HEK293 (cell line): ENCODE data around the gene GHRHR.

Experiments
- CTCF ChIP-seq: fragments of 450-650 bp; formaldehyde crosslinking; IDR thresholded peaks from 2 replicates; pipeline ENCODE4 v1.5.1; 2016; ENCODE audit warnings: missing biosample characterization, missing genetic modification characterization
- HOXA7 ChIP-seq: sonication (generic); formaldehyde crosslinking; IDR thresholded peaks from 2 replicates; pipeline ENCODE4 v1.8.1; 2022; ENCODE audit warnings: missing genetic modification reagents, borderline replicate concordance
- KLF16 ChIP-seq: fragments of 450-650 bp; formaldehyde crosslinking; IDR thresholded peaks from 2 replicates; pipeline ENCODE4 v1.5.1; 2017; ENCODE audit warnings: missing biosample characterization, missing genetic modification characterization
- KLF7 ChIP-seq: fragments of 450-650 bp; formaldehyde crosslinking; IDR thresholded peaks from 2 replicates; pipeline ENCODE4 v1.5.1; 2016; ENCODE audit warnings: missing biosample characterization, missing genetic modification characterization, borderline replicate concordance
- REST ChIP-seq: fragments of 450-650 bp; formaldehyde crosslinking; IDR thresholded peaks from 2 replicates; pipeline ENCODE4 v1.5.1; 2016; ENCODE audit warnings: missing biosample characterization, missing genetic modification characterization
- SP2 ChIP-seq: fragments of 450-650 bp; formaldehyde crosslinking; IDR thresholded peaks from 2 replicates; pipeline ENCODE4 v1.5.1; 2016; ENCODE audit warnings: missing biosample characterization, missing genetic modification characterization
- YY1 ChIP-seq: fragments of 450-650 bp; formaldehyde crosslinking; IDR thresholded peaks from 2 replicates; pipeline ENCODE4 v1.5.1; 2018; ENCODE audit warnings: missing biosample characterization, missing genetic modification characterization
- ZBTB1 ChIP-seq: fragments of 450-650 bp; formaldehyde crosslinking; IDR thresholded peaks from 2 replicates; pipeline ENCODE4 v1.5.1; 2016; ENCODE audit warnings: missing biosample characterization, missing genetic modification characterization
- ZBTB7A ChIP-seq: fragments of 450-650 bp; formaldehyde crosslinking; IDR thresholded peaks from 2 replicates; pipeline ENCODE4 v1.5.1; 2016; ENCODE audit warnings: low read depth, missing biosample characterization, missing genetic modification characterization
- ZNF18 ChIP-seq: fragments of 450-650 bp; formaldehyde crosslinking; IDR thresholded peaks from 2 replicates; pipeline ENCODE4 v1.5.1; 2016; ENCODE audit warnings: missing biosample characterization, missing genetic modification characterization
- ZNF449 ChIP-seq: fragments of 450-650 bp; formaldehyde crosslinking; IDR thresholded peaks from 2 replicates; pipeline ENCODE4 v1.5.1; 2017; ENCODE audit warnings: missing biosample characterization, mild to moderate bottlenecking, missing genetic modification characterization, moderate library complexity
- ZNF561 ChIP-seq: fragments of 450-650 bp; IDR thresholded peaks from 2 replicates; pipeline ENCODE4 v1.5.1; 2018; ENCODE audit warnings: missing biosample characterization, missing genetic modification characterization, borderline replicate concordance
- ZNF776 ChIP-seq: fragments of 450-650 bp; formaldehyde crosslinking; IDR thresholded peaks from 2 replicates; pipeline ENCODE4 v1.5.0; 2017; ENCODE audit warnings: missing biosample characterization, missing genetic modification characterization, borderline replicate concordance
- ZNF791 ChIP-seq: fragments of 450-650 bp; formaldehyde crosslinking; IDR thresholded peaks from 2 replicates; pipeline ENCODE4 v1.5.1; 2016; ENCODE audit warnings: missing biosample characterization, missing genetic modification characterization

- TF ChIP-seq SP2, result no peak
- no peak for TF ChIP-seq ZBTB1
- TF ChIP-seq ZNF18 (tag by site-specific recombination), result no peak
- TF ChIP-seq ZNF561 (tag by site-specific recombination), result no peak
- TF ChIP-seq CTCF (tag by site-specific recombination), result no peak
- TF ChIP-seq ZNF791 (tag by site-specific recombination), result no peak
- no peak for TF ChIP-seq ZBTB7A
- no peak for TF ChIP-seq ZNF776
- TF ChIP-seq HOXA7 (CRISPR knock-in tag), result no peak
- TF ChIP-seq YY1 (tag by site-specific recombination), result no peak
- TF ChIP-seq ZNF449 (tag by site-specific recombination), result no peak
- no peak for TF ChIP-seq REST (tag by site-specific recombination)
- TF ChIP-seq KLF16 (tag by site-specific recombination), result no peak
- no peak for TF ChIP-seq KLF7 (tag by site-specific recombination)
These were observed 33.1 kb upstream of the GHRHR start for GRCh38 chr7:30930621-30931020.
